ENCODE data around the gene TASOR2.

TASOR2 gene

DNA sequence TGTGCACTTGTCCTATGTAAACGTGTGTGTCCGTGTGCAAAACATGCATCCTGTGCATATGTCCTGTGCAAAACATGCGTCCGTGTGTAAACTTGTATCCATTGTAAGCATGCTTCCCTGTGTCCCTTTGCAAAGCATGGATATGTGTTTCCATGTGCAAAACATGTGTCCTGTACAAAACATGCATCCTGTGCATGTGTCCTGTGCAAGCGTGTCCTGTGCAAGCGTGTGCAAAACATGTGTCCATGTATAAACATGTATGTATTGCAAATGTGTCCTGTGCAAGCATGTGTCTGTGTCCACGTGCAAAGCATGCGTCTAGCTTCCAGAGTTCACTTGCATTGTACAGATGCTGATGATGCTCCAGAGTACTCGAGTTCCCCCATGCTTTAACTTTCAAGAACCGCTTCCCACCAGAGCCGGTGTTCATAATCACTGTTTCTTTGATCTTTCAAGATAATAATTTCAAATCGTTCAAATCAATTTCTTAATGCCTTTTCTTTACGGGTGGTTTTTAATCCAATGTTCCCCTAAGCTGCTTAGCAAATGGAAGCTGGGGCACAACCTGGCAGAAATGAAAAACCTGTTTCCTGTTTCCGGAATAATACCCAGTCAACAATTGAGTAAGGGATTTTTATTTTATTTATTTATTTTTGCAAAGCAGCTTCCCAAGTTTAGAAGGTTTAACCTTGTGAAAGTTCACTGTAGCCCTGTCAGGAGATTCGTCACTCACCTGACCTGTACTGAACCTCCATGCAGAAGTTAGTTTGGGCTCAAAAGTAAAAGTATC, 17.6 kb upstream of the TASOR2 start:
- H3K27ac ChIP-seq (ENCODE audit: poor library complexity, severe bottlenecking): no peak overlapping the region
- H3K4me1 ChIP-seq (ENCODE audit: insufficient read depth, poor library complexity, severe bottlenecking): peaks cover 5% of the 10 kb centered on the region

DNA sequence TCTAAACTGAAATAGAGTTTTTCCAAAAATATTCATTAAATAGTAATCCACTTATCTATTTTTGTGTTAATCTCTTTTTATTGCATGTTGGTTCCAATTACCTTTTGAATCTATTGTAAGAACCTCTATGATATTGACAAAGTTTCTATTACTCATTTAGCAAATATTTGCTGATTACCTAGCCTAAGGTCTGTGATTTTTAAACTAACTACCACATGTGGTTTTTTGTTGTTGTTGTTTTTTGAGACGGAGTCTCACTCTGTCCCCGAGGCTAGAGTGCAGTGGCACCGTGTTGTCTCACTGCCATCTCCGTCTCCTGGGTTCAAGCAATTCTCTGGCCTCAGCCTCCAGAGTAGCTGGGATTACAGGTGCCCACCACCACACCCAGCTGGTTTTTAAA, 16.2 kb upstream of the TASOR2 start:
- Histone ChIP-seq H3K9me3 (ENCODE audit: severe bottlenecking) (peaks cover 6% of the 10 kb centered on the region), H3K4me1 (ENCODE audit: insufficient read depth, poor library complexity, severe bottlenecking) (peaks cover 5% of the 10 kb centered on the region), H3K27ac (ENCODE audit: poor library complexity, severe bottlenecking) (no peak overlapping the region), H3K36me3 (ENCODE audit: low read depth) (0 out of 2 replicates have a peak, but pooled peaks cover 2% of the 10 kb centered on the region), H3K4me3 (ENCODE audit: severe bottlenecking) (no peak overlapping the region), H3K27me3 (ENCODE audit: insufficient read depth, poor library complexity, severe bottlenecking) (no peaks in the 10 kb centered on the region)
- ATAC-seq (ENCODE audit: low read depth): no peak
- TF ChIP-seq, protein P1, sequence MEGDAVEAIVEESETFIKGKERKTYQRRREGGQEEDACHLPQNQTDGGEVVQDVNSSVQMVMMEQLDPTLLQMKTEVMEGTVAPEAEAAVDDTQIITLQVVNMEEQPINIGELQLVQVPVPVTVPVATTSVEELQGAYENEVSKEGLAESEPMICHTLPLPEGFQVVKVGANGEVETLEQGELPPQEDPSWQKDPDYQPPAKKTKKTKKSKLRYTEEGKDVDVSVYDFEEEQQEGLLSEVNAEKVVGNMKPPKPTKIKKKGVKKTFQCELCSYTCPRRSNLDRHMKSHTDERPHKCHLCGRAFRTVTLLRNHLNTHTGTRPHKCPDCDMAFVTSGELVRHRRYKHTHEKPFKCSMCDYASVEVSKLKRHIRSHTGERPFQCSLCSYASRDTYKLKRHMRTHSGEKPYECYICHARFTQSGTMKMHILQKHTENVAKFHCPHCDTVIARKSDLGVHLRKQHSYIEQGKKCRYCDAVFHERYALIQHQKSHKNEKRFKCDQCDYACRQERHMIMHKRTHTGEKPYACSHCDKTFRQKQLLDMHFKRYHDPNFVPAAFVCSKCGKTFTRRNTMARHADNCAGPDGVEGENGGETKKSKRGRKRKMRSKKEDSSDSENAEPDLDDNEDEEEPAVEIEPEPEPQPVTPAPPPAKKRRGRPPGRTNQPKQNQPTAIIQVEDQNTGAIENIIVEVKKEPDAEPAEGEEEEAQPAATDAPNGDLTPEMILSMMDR (IDR thresholded peaks at IDR 0.05; ENCODE audit: poor library complexity, severe bottlenecking): no peak
- DNase-seq (ENCODE audit: low spot score): no peak

More for the DNA sequence above, 17.6 kb upstream of the TASOR2 start:
- no peak for DNase-seq (ENCODE audit: low spot score)
- Histone ChIP-seq H3K9me3 (ENCODE audit: severe bottlenecking) (no peaks in the 10 kb centered on the region), H3K27me3 (ENCODE audit: insufficient read depth, poor library complexity, severe bottlenecking) (no peaks in the 10 kb centered on the region), H3K4me3 (ENCODE audit: severe bottlenecking) (peak overlapping the region; percentile 62), H3K36me3 (ENCODE audit: low read depth) (0 out of 2 replicates have a peak, but pooled peaks cover 2% of the 10 kb centered on the region)
- TF ChIP-seq, protein P1 (IDR thresholded peaks at IDR 0.05; ENCODE audit: poor library complexity, severe bottlenecking): no peak
- ATAC-seq (ENCODE audit: low read depth): no peak

DNA sequence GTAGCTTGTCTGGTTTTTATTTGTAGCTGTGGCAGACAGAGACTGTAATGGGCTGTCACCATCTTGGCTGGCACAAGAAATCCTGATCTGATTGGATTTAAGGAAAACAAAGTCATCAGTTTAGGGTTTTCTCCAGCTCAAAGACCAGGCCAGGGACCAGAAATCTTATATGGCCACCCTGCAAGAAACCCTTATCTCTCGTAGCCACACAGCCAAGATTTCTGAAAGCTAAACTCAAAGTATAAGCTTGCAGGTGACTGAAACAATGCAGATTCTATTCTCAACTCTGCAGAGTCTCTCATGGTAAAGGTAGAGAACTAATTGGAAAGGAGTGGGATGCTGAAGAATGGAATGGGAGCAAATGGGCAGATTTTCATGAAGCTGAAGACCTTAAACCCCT, 15.0 kb upstream of the TASOR2 start:
- peaks cover 5% of the 10 kb centered on the region for H3K4me1 ChIP-seq (ENCODE audit: insufficient read depth, poor library complexity, severe bottlenecking)
- H3K36me3 ChIP-seq (ENCODE audit: low read depth): 0 out of 2 replicates have a peak, but pooled peaks cover 2% of the 10 kb centered on the region
- TF ChIP-seq, protein P1 (IDR thresholded peaks at IDR 0.05; ENCODE audit: poor library complexity, severe bottlenecking): no peak
- no peak overlapping the region for H3K27ac ChIP-seq (ENCODE audit: poor library complexity, severe bottlenecking)
- no peaks in the 10 kb centered on the region for H3K27me3 ChIP-seq (ENCODE audit: insufficient read depth, poor library complexity, severe bottlenecking)
- ATAC-seq (ENCODE audit: low read depth) (no peak), DNase-seq (ENCODE audit: low spot score) (no peak)
- no peak overlapping the region for H3K4me3 ChIP-seq (ENCODE audit: severe bottlenecking)
- H3K9me3 ChIP-seq (ENCODE audit: severe bottlenecking): peaks cover 6% of the 10 kb centered on the region

DNA sequence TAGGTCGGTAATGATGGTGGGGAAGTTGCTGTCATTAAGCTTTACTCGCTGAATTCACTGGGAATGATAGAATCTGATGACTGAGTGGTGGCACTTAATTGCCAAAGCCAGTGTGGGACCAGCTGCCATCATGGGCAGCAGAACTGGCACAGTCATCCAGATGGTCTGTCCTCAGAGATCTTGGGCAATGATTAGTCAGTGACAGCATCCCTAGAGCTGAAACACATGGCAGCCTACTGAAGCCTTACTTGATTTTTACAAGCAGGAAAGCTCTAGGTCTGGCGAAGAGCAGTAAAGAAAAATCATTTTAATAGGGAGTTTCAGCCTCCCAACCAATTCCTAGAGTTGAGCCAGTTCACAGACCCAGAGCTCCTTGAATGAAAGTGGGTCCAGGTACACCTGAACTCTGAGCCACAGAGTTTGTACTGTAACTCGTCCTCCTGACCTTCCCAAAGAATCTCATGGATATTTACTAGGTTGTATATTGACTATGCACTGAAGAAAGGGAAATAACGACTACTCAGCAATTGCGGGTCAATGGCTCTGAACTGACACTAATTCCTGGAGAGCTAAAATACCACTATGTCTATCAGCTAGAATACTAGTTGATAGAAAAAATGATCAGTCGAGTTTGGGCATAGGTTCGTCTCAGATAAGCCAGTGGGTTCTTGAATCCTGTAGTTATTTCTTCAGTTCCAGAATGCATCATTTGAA, 13.8 kb upstream of the TASOR2 start:
- no peak for ATAC-seq (ENCODE audit: low read depth)
- TF ChIP-seq, protein P1 (IDR thresholded peaks at IDR 0.05; ENCODE audit: poor library complexity, severe bottlenecking): no peak
- Histone ChIP-seq H3K4me1 (ENCODE audit: insufficient read depth, poor library complexity, severe bottlenecking) (peaks cover 5% of the 10 kb centered on the region), H3K27ac (ENCODE audit: poor library complexity, severe bottlenecking) (no peak overlapping the region), H3K9me3 (ENCODE audit: severe bottlenecking) (peaks cover 6% of the 10 kb centered on the region), H3K4me3 (ENCODE audit: severe bottlenecking) (no peak overlapping the region), H3K27me3 (ENCODE audit: insufficient read depth, poor library complexity, severe bottlenecking) (no peaks in the 10 kb centered on the region), H3K36me3 (ENCODE audit: low read depth) (no peaks in the 10 kb centered on the region)
- DNase-seq (ENCODE audit: low spot score): no peak

All from RWPE2 (cell line).